ENCODE data around the gene AKR1B1.

GRCh38 chr7:134458806-134459698 lies at the start of gene AKR1B1:
- TF ChIP-seq RARB (CRISPR knock-in tag; IDR thresholded peaks at IDR 0.05) (peak; percentile 39; the same call in 1 of the 2 replicates), POLR2A (IDR thresholded peaks at IDR 0.05; ENCODE audit: low read length) (peak; percentile 99), CBX8 (IDR thresholded peaks at IDR 0.05) (no peak), NFE2L2 (conservative IDR thresholded peaks at IDR 0.05; ENCODE audit: low read length) (no peak), JUN (IDR thresholded peaks at IDR 0.05) (peak; percentile 93 to 98), RAD21 (conservative IDR thresholded peaks at IDR 0.05 in 1 of 2, IDR thresholded peaks at IDR 0.05 in 1 of 2) (peak; percentile 10 to 56; a peak in 3 of 5 replicates), CTCF (IDR thresholded peaks at IDR 0.05) (peak; percentile 56)

Measured in A549 (cell line).